B cell (primary cell): ENCODE measurements around the gene COPZ1. TPM values are rescaled to one million over a fixed set of nuclear protein-coding genes. Genes with fewer than 3 reads are reported as not detected.
A peak's percentile ranks its signal among the peaks of the same experiment; 100 is the strongest.

Experiments used
- ATAC-seq: fragments of 200-7000 bp; cut with Tn5 transposase; one replicate; pipeline ENCODE4 v1.10.0; 2021; ENCODE audit warnings: low read depth, mild to moderate bottlenecking, moderate number of reproducible peaks, moderate library complexity
- CTCF ChIA-PET: fragments of 350-600 bp; sonication (Branson Sonifier 250); formaldehyde crosslinking; loops from one replicate; lab custom pipeline; 2021; ENCODE audit warnings: antibody characterized with exemption, inconsistent platforms; lab: Charles Lee
- POLR2A ChIA-PET: fragments of 350-600 bp; sonication (Branson Sonifier 250); formaldehyde crosslinking; loops from one replicate; lab custom pipeline; 2021; ENCODE audit warnings: antibody characterized with exemption; lab: Charles Lee
- DNase-seq: peaks from one replicate; pipeline ENCODE4 v3.0.0; 2013
- H2AFZ ChIP-seq: 2 replicates; pipeline ENCODE4 v1.6.1; 2012; ENCODE audit warnings: mild to moderate bottlenecking, low read depth, low read length; ENCODE audit not compliant: insufficient read depth, poor library complexity, severe bottlenecking
- H3K27ac ChIP-seq, 2 donors: 1 replicate in 1 of 2; 2 replicates in 1 of 2; pipeline ENCODE4 v1.5.1; 2012 to 2013; ENCODE audit warnings: low read length in 2 of 2, mild to moderate bottlenecking in 2 of 2, moderate library complexity in 1 of 2
- H3K27me3 ChIP-seq, 4 experiments: fragments of 200-600 bp in 1 of 4; sonication (generic) in 1 of 4; replicated peaks in 1 of 4; 1 replicate in 2 of 4; 2 replicates in 2 of 4; pipeline versions ENCODE4 v1.6.1 to v1.7.0; 2013 to 2016; ENCODE audit warnings: low read length in 3 of 4, mild to moderate bottlenecking in 2 of 4, mixed read lengths in 1 of 4, moderate library complexity in 1 of 4; ENCODE audit not compliant: insufficient read depth in 4 of 4, control insufficient read depth in 3 of 4; ENCODE audit errors: control extremely low read depth in 1 of 4
- H3K36me3 ChIP-seq, 2 experiments: replicated peaks in 1 of 2; 1 replicate in 1 of 2; 2 replicates in 1 of 2; pipeline versions ENCODE4 v1.6.1 to v1.7.1; 2013; ENCODE audit warnings: low read length in 1 of 2; ENCODE audit not compliant: insufficient read depth in 2 of 2, control insufficient read depth in 1 of 2; ENCODE audit errors: control extremely low read depth in 1 of 2, extremely low read depth in 1 of 2
- H3K4me1 ChIP-seq, 2 donors: fragments of 200-600 bp in 1 of 2; sonication (generic) in 1 of 2; 1 replicate in 1 of 2; 2 replicates in 1 of 2; pipeline versions ENCODE4 v1.5.1 to v1.6.1; 2013 to 2017; ENCODE audit warnings: low read length in 2 of 2; ENCODE audit not compliant: control insufficient read depth in 2 of 2, insufficient read depth in 2 of 2
- H3K4me2 ChIP-seq: replicated peaks from 2 replicates; pipeline ENCODE3; 2012; ENCODE audit warnings: mild to moderate bottlenecking, low read depth, low read length; ENCODE audit not compliant: poor library complexity, severe bottlenecking
- H3K4me3 ChIP-seq, 5 experiments: fragments of 200-600 bp in 1 of 5; sonication (generic) in 1 of 5; 1 replicate in 3 of 5; 2 replicates in 2 of 5; pipeline versions ENCODE4 v1.5.1 to v1.7.0; 2011 to 2016; ENCODE audit warnings: low read length in 4 of 5, mild to moderate bottlenecking in 4 of 5, low read depth in 2 of 5, control low read depth in 1 of 5, moderate library complexity in 1 of 5; ENCODE audit not compliant: insufficient read depth in 1 of 5; ENCODE audit errors: control extremely low read depth in 1 of 5, extremely low read depth in 1 of 5
- H3K79me2 ChIP-seq: fragments of 200-600 bp; sonication (generic); one replicate; pipeline ENCODE4 v1.6.0; 2016; ENCODE audit warnings: low read length; ENCODE audit not compliant: control insufficient read depth, insufficient read depth
- H3K9ac ChIP-seq: fragments of 200-600 bp; sonication (generic); 2 replicates; pipeline ENCODE4 v1.6.1; 2017; ENCODE audit warnings: mild to moderate bottlenecking, low read length, moderate library complexity
- H3K9me3 ChIP-seq, 3 donors: one replicate each; pipeline versions ENCODE4 v1.6.1 to v1.7.1; 2013; ENCODE audit warnings: low read length in 2 of 3; ENCODE audit not compliant: control insufficient read depth in 2 of 3, insufficient read depth in 1 of 3; ENCODE audit errors: control extremely low read depth in 1 of 3
- H4K20me1 ChIP-seq: 2 replicates; pipeline ENCODE4 v1.6.0; 2012; ENCODE audit warnings: mild to moderate bottlenecking, low read length; ENCODE audit not compliant: insufficient read depth, control insufficient read depth, poor library complexity, severe bottlenecking
- H3K27ac Mint-ChIP-seq: one replicate; pipeline ENCODE4 v1.8.0; 2021; ENCODE audit warnings: mixed read lengths
- H3K27me3 Mint-ChIP-seq: one replicate; pipeline ENCODE4 v1.8.0; 2021; ENCODE audit warnings: mixed read lengths
- H3K4me1 Mint-ChIP-seq: one replicate; pipeline ENCODE4 v1.8.0; 2021; ENCODE audit warnings: mixed read lengths
- H3K4me3 Mint-ChIP-seq: one replicate; pipeline ENCODE4 v1.8.0; 2021; ENCODE audit warnings: mixed read lengths
- H3K9me3 Mint-ChIP-seq: one replicate; pipeline ENCODE4 v1.8.0; 2022; ENCODE audit warnings: mixed read lengths; ENCODE audit not compliant: insufficient read depth
- EZH2 ChIP-seq: IDR thresholded peaks from 2 replicates; pipeline ENCODE4 v1.6.1; 2012; ENCODE audit warnings: borderline replicate concordance, low read depth, mild to moderate bottlenecking, moderate library complexity, low read length; ENCODE audit not compliant: insufficient read depth, poor library complexity, severe bottlenecking
- WGBS: methylation state at CpG from one replicate; pipeline ENCODE4 v1.1.5; 2013; ENCODE audit warnings: missing lambda C conversion rate; ENCODE audit not compliant: insufficient coverage; 5-methylcytosine and 5-hydroxymethylcytosine counted together
- intact Hi-C: fragments of 100-400 bp; cut with micrococcal nuclease; formaldehyde crosslinking; loops from one replicate; pipeline ENCODE4 v1.10.0; 2022
- polyA plus RNA-seq: library from polyadenylated mRNA; depleted of rRNA; stranded (reverse); fragments of >200 nt; gene quantifications from 2 replicates; pipeline ENCODE4 v1.2.3, GENCODE V29; 2012
- total RNA-seq, 2 donors: library from RNA; stranded (reverse); fragments of 120-200 nt in 1 of 2; gene quantifications; 1 replicate in 1 of 2; 2 replicates in 1 of 2; pipeline versions ENCODE4 v1.2.3 to v1.2.4, GENCODE V29; 2013 to 2022
- TF ChIP-seq, protein P1 (sequence below): fragments of 200-600 bp; IDR thresholded peaks from one replicate; pipeline ENCODE4 v1.8.0; 2022; ENCODE audit warnings: antibody characterized with exemption, mild to moderate bottlenecking

COPZ1 gene
- total and polyA plus RNA-seq, 2 donors (not counting 1 experiment from before 2014, with no cell fraction given): 54.9 to 72.1 TPM

DNA sequence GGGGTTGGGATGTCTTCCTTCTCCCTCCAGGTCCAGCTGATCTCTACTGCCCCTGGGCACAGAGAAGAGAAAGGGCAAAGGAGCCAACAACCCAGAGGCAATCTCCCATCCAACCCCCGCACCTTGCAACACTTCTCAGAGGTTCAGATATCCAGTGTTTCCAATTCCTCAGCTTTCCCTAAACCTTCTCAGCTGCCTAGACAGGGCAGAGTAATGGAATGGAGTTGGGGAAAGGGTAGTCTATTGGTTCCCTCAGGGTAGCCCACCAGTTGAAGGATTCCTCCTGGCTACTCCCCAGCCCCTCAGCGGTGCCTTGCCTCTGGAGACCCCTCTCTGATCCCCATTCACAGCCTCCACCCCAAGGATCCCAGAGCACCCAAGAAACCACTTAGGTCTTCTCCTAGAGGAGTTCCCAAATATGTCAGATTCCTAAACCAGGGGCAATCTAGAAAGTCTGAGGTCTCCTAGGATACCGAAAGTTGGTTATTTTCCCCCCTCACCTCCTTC lies 24.7 kb upstream of the COPZ1 start:
- H3K4me1 Mint-ChIP-seq: peaks cover 47% of the 10 kb centered on the region

More for the DNA sequence above, 24.7 kb upstream of the COPZ1 start:
- peaks cover 0 to 45% (median 30%) of the 10 kb centered on the region in 4 experiments for H3K27me3 ChIP-seq
- ATAC-seq (no peak), DNase-seq (no peak)
- CTCF ChIA-PET: interaction anchor here (0.7 to 3.2 kb wide), 9 partner anchors 8 to 68 kb away, joined by 3 to 17 read pairs (median 6); partner anchors contain the start of gene COPZ1
- no peaks in the 10 kb centered on the region for H4K20me1 ChIP-seq
- H3K4me1 ChIP-seq: peaks cover 45 to 46% of the 10 kb centered on the region in 2 donors
- no peaks in the 10 kb centered on the region for H3K79me2 ChIP-seq
- POLR2A ChIA-PET: interaction anchor here (1.7 kb wide), 1 partner anchor 20 kb away, joined by 6 read pairs; the partner anchor contains the start of gene CBX5
- TF ChIP-seq, protein P1, sequence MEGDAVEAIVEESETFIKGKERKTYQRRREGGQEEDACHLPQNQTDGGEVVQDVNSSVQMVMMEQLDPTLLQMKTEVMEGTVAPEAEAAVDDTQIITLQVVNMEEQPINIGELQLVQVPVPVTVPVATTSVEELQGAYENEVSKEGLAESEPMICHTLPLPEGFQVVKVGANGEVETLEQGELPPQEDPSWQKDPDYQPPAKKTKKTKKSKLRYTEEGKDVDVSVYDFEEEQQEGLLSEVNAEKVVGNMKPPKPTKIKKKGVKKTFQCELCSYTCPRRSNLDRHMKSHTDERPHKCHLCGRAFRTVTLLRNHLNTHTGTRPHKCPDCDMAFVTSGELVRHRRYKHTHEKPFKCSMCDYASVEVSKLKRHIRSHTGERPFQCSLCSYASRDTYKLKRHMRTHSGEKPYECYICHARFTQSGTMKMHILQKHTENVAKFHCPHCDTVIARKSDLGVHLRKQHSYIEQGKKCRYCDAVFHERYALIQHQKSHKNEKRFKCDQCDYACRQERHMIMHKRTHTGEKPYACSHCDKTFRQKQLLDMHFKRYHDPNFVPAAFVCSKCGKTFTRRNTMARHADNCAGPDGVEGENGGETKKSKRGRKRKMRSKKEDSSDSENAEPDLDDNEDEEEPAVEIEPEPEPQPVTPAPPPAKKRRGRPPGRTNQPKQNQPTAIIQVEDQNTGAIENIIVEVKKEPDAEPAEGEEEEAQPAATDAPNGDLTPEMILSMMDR: no peak
- no peak for TF ChIP-seq EZH2
- no peaks in the 10 kb centered on the region for H3K9me3 Mint-ChIP-seq
- H3K9me3 ChIP-seq: peaks cover 0 to 5% (median 0%) of the 10 kb centered on the region in 3 donors
- peak overlapping the region in 2 of 5 experiments; percentile 36 to 58 for H3K4me3 ChIP-seq
- no peak overlapping the region for H3K27ac ChIP-seq
- 0% methylated on average over 1 of the region's 3 CpGs for WGBS
- H3K4me2 ChIP-seq: peak overlapping the region; percentile 78
- H2AFZ ChIP-seq: peak overlapping the region; percentile 70
- intact Hi-C loops: no loop called here
- no peaks in the 10 kb centered on the region for H3K36me3 ChIP-seq
- H3K27me3 Mint-ChIP-seq: peaks cover 55% of the 10 kb centered on the region
- peak overlapping the region; percentile 55 for H3K9ac ChIP-seq
- peak overlapping the region; percentile 32 for H3K4me3 Mint-ChIP-seq
- no peak overlapping the region for H3K27ac Mint-ChIP-seq
